NAMALWA (cell line): ENCODE measurements around the gene ADCY6.

ENCODE experiments used
- DNase-seq: peaks from one replicate; pipeline ENCODE4 v3.0.0-alpha.2; 2015; ENCODE audit warnings: low spot score

The ADCY6 gene

DNA sequence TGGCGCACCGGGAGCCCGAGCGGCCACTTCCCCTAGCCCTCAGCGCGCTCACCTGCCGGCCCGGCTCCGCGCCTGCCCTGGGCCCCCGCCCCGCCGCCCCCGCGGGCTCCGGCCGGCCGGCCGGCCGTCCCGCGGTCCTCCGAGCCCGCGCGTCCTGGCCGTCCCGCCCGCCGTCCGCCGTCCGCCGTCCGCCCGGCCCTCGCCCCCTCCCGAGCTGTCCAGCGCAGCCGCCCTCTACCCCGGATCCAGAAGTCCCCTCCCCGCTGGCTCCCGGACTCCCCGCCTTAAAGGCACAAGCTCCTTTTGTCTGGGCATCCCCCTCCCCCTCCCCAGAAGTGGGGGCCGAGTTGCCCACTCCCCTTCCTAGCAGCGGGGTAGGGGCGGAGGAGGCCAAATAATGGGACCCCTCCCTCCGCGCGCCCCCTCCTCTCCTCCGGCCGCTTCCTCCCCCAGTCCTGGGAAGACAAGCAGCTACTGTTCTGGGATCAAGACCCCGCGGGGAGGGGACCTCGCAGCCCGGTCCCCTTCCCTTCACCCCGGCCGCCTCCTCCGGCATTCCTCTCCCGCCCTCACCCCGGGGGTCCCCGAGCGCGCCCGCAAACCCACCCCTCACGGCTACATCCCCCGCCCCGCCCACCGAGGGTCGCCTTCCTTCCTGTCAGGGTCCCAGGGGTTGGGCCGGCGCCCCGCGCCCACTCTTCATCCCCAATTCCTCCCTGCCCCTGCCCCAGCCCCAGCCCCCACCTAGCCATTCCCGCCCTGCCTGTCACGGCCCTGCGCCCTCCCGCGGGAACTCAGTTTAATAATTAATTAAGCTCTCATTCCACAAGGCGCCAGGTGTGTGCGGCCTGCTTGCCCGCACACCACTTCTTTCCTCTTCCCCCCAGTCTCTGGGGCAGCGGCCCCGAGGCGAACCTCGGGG is at the start of gene ADCY6:
TSS of gene ADCY6 (minus strand) at position 236 of the 922 bp plus-strand sequence. CDS start 5,655 bp downstream, outside the sequence.
- no peak for DNase-seq

- no peak for DNase-seq
Measured at GRCh38 chr12:48838048-48838447, 49.2 kb upstream of the ADCY6 start.

DNA sequence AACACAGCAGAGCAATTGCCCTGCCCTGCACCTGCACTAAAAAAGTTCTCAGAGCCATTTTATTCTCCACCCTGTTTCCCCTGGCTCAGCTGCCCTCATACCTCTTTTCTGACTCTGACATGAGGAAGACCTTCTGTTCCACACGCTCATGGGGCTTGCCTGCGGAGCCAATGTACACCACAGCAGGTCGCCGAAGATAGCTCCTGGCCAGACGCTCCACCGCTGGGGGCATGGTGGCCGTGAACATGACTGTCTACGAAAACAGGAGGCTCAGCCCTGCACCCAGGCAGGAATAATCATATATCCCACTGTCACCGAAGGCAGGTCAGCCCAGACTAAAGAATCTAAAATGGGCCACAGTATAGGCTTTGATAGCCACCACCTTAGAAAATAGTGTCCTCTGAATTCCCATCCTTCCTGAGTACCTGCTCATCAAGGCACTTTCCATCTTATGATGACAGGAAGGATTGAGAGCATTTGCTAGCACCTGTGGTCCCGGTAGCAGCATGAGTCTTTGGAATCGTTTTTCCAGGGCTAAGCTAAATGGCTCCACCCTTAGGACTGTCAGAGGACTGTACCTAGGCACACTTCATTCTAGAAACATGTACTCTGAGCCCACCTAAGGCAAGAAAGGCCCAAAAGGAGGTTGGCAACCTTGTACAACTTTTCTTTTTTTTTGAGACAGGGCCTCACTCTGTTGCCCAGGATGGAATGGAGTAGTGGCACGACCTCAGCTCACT is 43.6 kb upstream of the ADCY6 start:
- DNase-seq = no peak

DNA sequence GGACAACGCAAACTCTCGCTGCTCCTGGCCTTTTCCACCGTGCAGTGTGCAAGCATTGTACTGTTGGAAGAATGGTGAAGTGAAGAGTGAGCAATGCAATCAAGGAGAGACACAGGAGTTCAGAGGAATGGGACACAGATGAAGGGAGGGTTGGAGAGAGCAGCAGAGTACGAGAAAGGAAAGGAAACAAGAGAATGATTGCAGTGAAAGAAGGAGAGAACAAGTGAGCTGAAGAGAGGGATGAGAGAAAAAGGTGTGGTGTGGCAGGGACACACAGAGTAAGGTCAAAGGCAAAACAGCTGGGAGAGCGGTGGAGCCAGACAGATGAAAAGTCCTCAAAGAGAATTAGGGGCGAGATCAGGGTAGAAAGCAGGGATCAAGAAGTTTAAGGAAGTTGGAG is 42.4 kb upstream of the ADCY6 start:
- DNase-seq = no peak

GRCh38 chr12:48828841-48829575 is 40.1 kb upstream of the ADCY6 start:
- no peak for DNase-seq

- no peak for DNase-seq
Measured at GRCh38 chr12:48828293-48828692, 39.4 kb upstream of the ADCY6 start.

GRCh38 chr12:48827513-48828096 is 38.7 kb upstream of the ADCY6 start:
- DNase-seq = no peak

GRCh38 chr12:48827026-48827425 is 38.1 kb upstream of the ADCY6 start:
- no peak for DNase-seq

DNA sequence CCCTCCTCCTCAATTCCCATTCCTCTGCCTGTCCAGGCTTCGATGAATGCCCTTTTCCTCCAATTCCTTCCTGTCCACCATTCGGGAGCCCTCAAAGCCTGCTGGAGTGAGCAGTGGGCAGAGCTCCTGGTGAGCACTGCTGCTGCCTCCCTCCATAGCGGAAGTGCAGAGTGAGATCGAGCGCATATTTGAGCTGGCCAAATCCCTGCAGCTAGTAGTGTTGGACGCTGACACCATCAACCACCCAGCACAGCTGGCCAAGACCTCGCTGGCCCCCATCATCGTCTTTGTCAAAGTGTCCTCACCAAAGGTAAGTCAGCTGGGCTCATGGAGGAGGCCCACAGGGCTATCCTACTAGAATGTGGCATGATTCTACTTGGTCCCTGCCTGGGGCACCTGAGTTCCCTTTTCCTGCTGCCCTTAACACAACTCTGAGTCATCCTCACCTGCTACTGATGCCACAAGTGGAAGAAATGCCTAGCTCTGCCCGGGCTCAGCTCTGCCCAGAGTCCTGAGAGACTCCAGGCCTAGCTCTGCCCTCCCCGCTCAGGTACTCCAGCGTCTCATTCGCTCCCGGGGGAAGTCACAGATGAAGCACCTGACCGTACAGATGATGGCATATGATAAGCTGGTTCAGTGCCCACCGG is 37.4 kb upstream of the ADCY6 start:
- no peak for DNase-seq

DNA sequence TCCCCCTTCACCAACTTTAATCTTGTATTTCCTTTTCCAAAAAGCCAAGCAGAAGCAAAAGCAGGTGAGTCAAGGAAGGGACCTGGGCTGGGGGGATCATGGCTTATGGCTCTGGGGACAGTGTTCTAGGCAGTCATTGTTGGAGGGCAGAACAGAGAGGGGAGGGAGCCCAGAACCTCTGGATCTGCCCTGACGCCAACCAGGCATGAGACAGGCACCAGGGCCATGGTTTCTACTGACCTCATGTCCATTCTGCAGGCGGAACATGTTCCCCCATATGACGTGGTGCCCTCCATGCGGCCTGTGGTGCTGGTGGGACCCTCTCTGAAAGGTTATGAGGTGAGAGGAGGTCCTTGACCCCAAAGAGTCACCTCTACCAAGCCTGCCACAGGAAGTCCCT is 36.0 kb upstream of the ADCY6 start:
- no peak for DNase-seq

- DNase-seq = no peak
Measured at GRCh38 chr12:48824112-48824511, 35.2 kb upstream of the ADCY6 start.

GRCh38 chr12:48823281-48823680 is 34.4 kb upstream of the ADCY6 start:
- DNase-seq = no peak

- no peak for DNase-seq
Measured at GRCh38 chr12:48822711-48823110, 33.8 kb upstream of the ADCY6 start.

DNA sequence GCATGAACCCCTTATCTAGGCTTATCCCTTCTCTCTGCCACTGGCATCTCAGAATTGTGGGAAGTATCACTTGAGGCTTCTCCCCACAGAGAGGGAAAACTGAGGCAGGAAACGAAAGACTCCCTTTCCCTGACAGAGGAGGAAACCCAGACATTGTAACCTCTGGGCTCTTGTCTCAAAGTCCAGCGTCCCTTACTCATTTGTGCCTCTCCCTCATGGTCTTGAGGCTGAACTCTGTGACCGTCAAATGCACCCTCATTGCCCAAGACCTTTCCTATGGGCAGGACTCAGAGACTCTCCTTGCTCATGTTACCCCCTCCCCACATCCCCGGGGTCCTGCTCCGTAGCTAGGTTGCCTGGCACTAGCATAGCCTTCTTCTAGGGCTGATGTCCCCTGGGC is 33.2 kb upstream of the ADCY6 start:
- DNase-seq = no peak

DNA sequence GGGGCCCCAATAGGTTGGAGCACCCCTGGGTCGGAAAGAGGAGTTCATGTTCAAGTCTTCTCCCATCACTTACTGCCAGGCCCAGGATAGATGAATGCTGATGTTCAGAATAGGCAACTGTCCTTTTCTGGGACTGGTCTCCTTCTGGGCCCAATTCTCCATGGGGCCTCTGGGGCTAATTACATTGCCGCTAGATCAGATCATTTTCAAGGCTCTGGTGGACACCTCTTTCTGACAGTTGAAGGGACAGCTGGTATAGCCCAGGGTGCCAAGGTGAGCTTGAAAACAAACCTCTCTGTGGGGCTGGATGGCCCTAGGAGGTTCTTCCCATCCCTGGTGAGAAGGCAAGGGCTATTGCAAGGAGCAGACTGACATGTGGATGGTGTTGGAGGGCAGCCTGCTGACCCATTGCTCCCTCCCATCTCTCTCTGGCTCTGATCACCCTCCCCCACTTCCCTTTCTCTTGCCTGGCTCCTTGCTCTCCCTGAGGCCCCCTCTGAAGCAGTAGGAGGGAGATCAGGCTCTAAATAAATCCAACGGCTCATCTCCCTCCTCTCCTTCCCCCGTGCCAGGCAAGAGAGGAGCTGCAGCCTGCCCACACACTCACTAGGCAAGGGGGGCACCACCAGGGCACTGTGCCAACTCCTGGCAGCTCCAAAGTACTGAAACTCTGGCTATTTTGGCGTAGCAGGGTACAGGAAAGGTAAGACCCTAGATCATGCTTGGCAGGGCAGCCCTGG is 31.3 kb upstream of the ADCY6 start:
- no peak for DNase-seq

DNA sequence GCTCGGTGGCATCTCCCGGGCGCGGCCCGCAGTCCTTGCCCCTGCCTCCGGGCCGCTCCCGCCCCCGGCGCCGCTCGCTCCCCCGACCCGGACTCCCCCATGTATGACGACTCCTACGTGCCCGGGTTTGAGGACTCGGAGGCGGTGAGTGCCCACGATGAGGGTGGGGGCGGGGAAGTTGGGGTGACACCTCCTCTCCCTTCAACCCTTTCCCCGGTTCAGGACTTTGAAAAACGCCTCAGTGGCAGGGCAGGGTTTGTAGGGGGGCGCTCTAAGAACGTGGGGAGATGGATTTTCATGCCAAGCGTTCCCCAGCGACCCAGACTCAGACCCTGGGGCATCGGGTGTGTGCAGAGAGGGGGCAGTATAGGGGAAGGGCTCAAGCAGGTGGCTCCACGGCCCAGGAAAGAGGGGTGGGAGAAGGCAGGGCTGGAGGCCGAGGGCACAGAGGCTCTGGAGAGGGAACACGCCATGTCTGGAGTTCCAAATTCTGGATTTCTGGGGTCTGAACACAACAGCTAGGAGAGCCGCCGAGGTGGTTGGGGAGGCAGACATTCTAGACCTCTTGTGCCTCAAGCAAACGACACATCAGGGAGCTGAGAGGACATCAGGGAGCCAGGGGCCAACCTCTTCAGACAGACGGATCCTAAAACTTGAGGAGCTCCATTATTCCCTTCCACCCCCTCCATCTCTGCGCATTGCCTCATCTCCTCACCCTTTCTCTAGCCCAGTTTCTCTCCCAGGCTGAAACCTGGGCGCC is 30.1 kb upstream of the ADCY6 start:
- DNase-seq = no peak

- no peak for DNase-seq
Measured at GRCh38 chr12:48817873-48818830, 29.3 kb upstream of the ADCY6 start, which contains the start of gene CACNB3. CACNB3 (plus strand) TSS chr12:48818496; CDS start chr12:48818930, 434 bp downstream.

- no peak for DNase-seq
Measured at GRCh38 chr12:48816143-48816854, 27.4 kb upstream of the ADCY6 start.
